ENCODE measurements around the gene RPS23.
"Not testable (repeated sequence)": the region's sequence is repeated elsewhere in the genome, so short reads cannot be mapped to it uniquely, and the experiment has no call there.

RPS23 gene

DNA sequence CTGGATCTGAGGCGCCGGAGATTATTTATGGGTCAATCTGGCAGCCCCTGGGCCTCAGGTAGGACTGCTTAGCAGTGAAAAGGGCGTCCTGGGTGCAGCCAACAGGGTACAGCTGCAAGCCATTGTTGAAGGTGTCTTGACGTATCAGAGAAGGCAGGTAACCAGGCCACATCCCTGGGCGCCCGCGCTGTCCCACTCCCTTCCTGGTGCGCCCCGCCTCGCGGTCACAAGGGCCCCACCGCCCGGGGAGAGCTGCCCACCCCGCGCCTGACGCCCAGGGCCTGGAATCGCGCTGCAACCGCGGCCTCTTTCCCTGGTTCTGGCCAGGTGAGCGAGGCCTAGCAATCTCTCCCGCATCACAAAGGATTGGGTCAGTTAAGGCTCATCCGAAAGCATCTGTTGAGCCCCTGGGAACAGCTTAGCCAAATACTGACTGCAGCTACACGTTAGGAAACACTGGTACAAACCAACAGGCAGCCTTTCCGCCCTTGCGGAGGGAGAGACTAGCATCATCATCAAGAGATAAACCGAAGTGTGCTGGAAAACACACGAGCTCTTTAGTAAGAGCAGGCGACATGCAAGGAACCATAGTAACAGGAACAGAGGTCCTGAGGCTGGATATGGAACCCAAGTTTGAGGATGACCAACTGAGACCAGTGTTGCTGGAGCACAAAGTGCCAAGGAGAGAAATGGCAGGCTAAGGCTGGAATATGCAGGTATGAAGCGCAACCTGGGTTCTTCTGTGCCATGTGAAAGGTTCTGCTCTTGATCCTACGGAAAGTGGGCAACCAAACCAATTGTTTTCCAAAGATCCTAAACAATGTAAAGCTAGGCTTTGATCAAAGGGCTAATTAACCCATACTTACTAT, 3.6 kb downstream of the RPS23 start:
- TF ChIP-seq ARNT (IDR thresholded peaks at IDR 0.05) (no peak), SUZ12 (IDR thresholded peaks at IDR 0.05) (no peak), L3MBTL2 (conservative IDR thresholded peaks at IDR 0.05) (no peak), BHLHE40 (IDR thresholded peaks at IDR 0.05; ENCODE audit: borderline replicate concordance) (no peak), HDGF (IDR thresholded peaks at IDR 0.05; ENCODE audit: borderline replicate concordance) (no peak), FOXA1 (IDR thresholded peaks at IDR 0.05) (no peak), FOXM1 (IDR thresholded peaks at IDR 0.05; ENCODE audit: borderline replicate concordance) (no peak), FOXK2 (IDR thresholded peaks at IDR 0.05) (no peak), CTBP1 (IDR thresholded peaks at IDR 0.05; ENCODE audit: borderline replicate concordance) (no peak), SP1 (IDR thresholded peaks at IDR 0.05) (no peak), LEF1 (IDR thresholded peaks at IDR 0.05; ENCODE audit: borderline replicate concordance) (no peak), TARDBP (IDR thresholded peaks at IDR 0.05) (no peak), ELF4 (IDR thresholded peaks at IDR 0.05) (no peak), ZNF384 (IDR thresholded peaks at IDR 0.05) (no peak), NFRKB (IDR thresholded peaks at IDR 0.05) (no peak), PKNOX1 (IDR thresholded peaks at IDR 0.05) (no peak)
- ChIA-PET CTCF (no interaction called here), POLR2A (interaction anchor here (1.2 to 2.4 kb wide), 3 partner anchors 10 to 495 kb away, joined by 3 to 10 read pairs (median 3); no protein-coding TSS in a partner anchor)
- DNase-seq (ENCODE audit: extremely low spot score) = no peak

- POLR2A ChIA-PET = interaction anchor here (1.3 to 2.4 kb wide), 2 partner anchors 9 to 494 kb away, joined by 3 to 10 read pairs; no protein-coding TSS in a partner anchor
- CTCF ChIA-PET; DNase-seq (ENCODE audit: extremely low spot score): not testable (repeated sequence)
Observed at GRCh38 chr5:82273426-82273825, 4.7 kb downstream of the RPS23 start.

GRCh38 chr5:82272571-82273356, 5.4 kb downstream of the RPS23 start:
- CTCF ChIA-PET; DNase-seq (ENCODE audit: extremely low spot score): not testable (repeated sequence)
- POLR2A ChIA-PET = interaction anchor here (2.4 kb wide), 1 partner anchor 8 kb away, joined by 10 read pairs; no protein-coding TSS in a partner anchor

DNA sequence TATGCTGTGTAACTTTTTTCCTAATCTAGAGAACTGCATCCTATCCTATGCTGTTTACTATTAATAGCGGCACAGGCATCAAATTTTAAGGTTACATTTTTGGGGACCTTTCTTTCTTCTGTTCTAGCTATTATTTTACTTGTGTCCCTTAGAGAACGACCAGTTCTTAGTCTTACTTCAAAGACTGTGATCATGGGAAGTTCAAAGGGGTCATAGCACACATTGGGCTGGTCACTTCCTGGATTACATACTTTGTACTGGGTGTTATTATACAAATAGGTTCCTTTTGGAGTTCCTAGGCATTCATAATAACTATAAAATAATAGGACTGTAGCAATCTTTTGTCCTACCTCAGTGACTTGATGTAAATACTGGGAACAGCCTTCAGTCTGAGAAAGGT, 8.8 kb downstream of the RPS23 start:
- ChIA-PET CTCF (interaction anchor here (0.6 kb wide), 1 partner anchor 841 kb away, joined by 5 read pairs; no protein-coding TSS in a partner anchor), POLR2A (interaction anchor here (3.0 kb wide), 1 partner anchor 9 kb away, joined by 10 read pairs; the partner anchor contains the start of gene RPS23)

DNA sequence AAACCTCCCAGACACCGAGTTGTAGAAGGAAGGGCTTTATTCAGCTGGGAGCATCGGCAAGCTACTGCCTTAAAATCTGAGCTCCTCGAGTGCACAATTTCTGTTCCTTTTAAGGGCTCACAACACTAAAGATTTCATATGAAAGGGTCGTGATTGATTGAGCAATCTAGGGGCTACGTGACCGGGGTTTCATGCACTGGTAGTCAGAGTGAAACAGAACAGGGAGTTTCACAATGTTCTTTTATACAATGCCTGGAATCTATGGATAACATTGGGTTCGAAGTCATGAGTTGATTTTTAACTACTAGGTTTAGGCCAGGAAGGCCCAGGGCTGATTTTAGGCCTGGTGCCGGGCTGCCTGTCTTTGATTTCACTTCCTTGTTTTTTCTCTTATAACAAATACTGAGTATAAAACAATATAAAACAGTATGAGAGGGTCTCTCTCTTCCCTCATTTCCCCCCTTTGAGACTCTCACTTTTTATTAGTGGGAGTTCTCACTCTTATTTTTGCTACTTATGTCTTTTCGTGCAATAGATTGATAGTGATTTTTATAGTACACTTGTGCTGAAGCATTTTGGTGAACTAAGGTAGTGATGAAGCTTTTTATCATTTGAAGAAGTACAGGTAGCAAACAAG, 10.7 kb downstream of the RPS23 start:
- DNase-seq (ENCODE audit: extremely low spot score); POLR2A ChIA-PET; CTCF ChIA-PET: not testable (repeated sequence)

More for the DNA sequence above, 8.8 kb downstream of the RPS23 start:
- DNase-seq (ENCODE audit: extremely low spot score) = not testable (repeated sequence)

DNA sequence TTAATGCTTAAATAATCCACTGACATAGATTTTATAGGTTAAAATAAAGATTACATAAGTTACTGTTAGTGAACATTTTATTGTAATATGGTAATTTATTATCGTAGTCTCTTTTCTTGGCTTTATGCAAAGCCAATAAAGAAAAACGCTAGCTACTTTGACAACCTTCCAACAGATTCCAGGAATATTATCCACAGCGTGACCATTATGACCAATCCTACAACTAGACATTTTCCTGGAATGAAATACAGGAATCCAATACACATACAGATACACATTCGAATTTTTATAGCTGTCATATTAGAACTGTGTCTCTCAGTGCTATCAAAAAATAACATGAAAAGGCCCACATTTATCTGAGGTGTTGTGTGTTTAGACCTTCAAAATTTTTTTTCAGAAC, 13.1 kb downstream of the RPS23 start:
- no peak for DNase-seq (ENCODE audit: extremely low spot score)
- no peak for TF ChIP-seq SUZ12 (IDR thresholded peaks at IDR 0.05)
- no peak for TF ChIP-seq FOXK2 (IDR thresholded peaks at IDR 0.05)
- no peak for TF ChIP-seq HDGF (IDR thresholded peaks at IDR 0.05; ENCODE audit: borderline replicate concordance)
- no peak for TF ChIP-seq L3MBTL2 (conservative IDR thresholded peaks at IDR 0.05)
- no peak for TF ChIP-seq NFRKB (IDR thresholded peaks at IDR 0.05)
- TF ChIP-seq ZNF384 (IDR thresholded peaks at IDR 0.05) = no peak
- TF ChIP-seq PKNOX1 (IDR thresholded peaks at IDR 0.05) = no peak
- ChIA-PET POLR2A (interaction anchor here (1.4 to 2.2 kb wide), 2 partner anchors 9 to 13 kb away, joined by 4 to 10 read pairs; partner anchors contain the start of gene RPS23), CTCF (interaction anchor here (0.8 kb wide), 1 partner anchor 46 kb away, joined by 3 read pairs; no protein-coding TSS in a partner anchor)

DNA sequence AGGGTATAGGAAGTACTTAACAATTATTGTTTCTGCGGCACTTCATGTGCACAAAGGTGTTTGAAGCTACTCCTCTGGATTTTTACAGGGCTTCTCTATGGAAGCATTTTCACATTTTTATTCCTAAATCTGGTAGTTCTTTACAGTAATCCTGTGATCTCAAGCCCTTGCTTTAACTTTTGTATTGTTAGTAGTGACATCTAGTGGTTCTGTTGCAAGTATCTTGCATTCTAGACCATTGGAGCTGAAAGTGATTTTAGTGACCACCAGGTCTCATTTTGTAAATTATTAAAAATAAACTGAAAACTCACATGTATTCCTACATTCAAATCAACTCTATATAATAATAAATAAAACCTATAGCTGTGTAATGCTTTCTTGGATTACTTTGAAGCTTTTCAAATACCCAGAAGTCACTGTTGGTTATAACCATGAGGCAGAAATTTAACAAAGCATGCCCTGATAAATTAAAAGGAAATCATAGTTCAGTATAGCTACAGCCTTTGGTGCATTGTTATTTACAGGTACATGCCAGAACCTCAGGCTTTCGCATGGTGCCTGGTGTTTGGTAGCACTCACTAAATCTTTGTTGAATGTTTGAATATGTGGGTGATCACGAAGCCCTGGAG, 18.9 kb downstream of the RPS23 start:
- no peak for TF ChIP-seq NFRKB (IDR thresholded peaks at IDR 0.05)
- no peak for TF ChIP-seq TARDBP (IDR thresholded peaks at IDR 0.05)
- POLR2A ChIA-PET = no interaction called here
- DNase-seq (ENCODE audit: extremely low spot score) = no peak
- CTCF ChIA-PET = interaction anchor here (0.6 to 1.1 kb wide), 5 partner anchors 18 to 1248 kb away, joined by 3 to 6 read pairs (median 3); no protein-coding TSS in a partner anchor

Measured in HEK293T (cell line).